GM21786 (cell line): ENCODE data around the gene TMEM50B.
"Not testable (repeated sequence)": the region's sequence is repeated elsewhere in the genome, so short reads cannot be mapped to it uniquely, and the experiment has no call there.

Experiments
- ATAC-seq: cut with Tn5 transposase; IDR thresholded peaks from one replicate; pipeline ENCODE4 v1.9.1; 2021; ENCODE audit not compliant: unreplicated experiment

TMEM50B gene

DNA sequence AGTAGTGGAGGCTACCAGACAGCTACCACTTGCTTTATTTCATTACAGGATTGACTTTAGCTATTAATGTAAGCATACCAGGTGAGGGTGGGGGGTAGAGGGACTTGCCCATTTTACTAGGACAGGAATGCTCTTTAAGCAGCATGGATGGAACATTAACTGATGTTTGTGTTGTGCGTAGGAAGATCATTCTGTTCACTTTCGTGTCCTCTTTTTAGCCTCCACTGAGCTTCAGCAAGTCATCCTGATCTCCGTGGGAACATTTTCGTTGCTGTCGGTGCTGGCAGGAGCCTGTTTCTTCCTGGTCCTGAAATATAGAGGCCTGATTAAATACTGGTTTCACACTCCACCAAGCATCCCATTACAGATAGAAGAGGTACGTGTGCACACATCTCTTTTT lies 47.3 kb downstream of the TMEM50B start:
- ATAC-seq = no peak

DNA sequence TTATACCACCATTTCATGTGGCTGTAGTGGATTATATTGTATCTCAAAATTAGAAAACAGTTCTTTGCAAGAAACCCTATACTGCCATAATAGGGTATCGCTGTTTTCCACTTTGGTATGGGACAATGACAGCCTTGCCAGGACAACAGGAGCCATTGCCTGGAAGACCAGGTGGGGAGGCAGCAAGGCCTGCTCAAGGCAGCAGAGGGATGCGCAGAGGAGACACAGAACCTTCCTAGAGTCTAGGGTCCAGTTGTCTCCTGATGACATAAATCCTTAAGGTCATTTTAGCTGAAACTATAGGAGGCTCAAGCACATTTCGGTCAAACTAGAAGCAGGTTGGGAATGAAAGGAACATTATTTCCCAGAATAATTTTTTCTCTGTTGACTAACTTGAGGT lies 48.9 kb downstream of the TMEM50B start:
- no peak for ATAC-seq

DNA sequence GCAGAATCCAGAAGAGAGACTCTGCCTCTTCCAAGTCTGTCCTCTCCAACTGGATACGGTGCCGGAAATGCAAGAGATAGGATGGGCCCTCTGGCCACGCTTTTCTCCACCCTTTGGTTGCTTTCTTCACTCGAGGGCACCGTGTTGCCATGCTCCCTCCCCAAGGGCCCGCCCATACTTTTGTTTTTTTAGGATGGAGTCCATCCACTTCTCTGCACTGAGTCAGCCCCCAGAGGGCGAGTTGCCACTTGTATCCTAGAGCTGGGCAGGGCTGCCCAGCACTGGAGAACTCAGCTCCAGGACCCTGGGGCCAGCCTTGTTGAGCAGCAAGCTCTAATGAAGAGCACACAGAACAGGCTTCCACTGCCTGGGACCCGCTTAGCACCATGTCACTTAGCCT lies 51.1 kb downstream of the TMEM50B start:
- ATAC-seq = no peak

DNA sequence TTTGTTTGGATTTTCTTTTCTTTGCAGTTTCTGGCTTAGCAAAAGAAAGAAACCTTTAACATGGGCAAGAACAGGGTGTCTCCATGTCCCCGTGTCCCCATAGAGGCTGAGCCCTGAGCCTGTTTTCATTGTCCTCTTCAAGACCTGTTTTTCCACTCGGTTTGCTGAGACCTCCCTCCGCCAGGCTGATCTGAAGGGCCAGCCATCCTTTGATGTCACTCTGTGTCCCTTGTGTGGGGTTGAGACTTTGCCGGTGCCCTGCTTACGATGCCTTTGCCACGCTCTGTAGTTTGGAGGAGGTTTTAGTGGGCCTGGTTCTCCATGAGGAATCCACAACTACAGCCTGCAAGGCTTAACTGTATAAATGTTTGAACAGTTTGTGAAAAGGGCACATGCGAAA lies 52.7 kb downstream of the TMEM50B start:
- ATAC-seq = no peak

DNA sequence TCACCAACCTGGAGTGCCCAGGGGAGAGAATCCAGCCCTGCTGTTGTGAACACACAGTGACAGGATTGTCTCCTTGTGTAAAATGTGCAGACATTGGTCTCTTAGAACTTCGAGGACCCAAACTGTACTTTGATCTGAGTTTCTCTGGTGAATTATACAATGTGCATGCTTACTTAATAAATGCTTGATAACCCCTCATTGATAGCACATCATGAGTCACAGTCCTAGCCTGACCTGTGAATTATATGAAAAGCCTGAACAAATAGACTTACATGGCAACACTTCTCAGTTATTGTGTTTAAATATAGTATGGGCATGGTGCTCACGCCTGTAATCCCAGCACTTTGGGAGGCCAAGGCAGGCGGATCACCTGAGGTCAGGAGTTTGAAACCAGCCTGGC lies 53.9 kb downstream of the TMEM50B start:
- no peak for ATAC-seq

DNA sequence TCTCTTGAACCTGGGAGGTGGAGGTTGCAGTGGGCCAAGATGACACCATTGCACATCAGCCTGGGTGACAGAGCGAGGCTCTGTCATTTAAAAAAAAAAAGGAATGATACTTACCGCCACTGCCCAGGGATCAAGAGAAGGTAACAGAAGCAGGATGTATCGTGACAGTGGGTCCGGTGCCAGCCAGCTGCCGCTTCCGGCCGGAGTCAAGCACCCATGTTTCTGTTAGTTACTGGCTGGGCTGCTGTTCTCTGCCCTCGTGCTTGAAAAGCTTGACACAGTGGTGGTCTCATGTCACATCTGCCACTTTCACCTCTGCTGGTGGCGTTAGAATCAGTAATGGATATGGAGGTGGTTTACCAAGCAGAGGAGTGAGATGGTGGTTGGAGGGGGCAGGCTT lies 55.6 kb downstream of the TMEM50B start:
- no peak for ATAC-seq

DNA sequence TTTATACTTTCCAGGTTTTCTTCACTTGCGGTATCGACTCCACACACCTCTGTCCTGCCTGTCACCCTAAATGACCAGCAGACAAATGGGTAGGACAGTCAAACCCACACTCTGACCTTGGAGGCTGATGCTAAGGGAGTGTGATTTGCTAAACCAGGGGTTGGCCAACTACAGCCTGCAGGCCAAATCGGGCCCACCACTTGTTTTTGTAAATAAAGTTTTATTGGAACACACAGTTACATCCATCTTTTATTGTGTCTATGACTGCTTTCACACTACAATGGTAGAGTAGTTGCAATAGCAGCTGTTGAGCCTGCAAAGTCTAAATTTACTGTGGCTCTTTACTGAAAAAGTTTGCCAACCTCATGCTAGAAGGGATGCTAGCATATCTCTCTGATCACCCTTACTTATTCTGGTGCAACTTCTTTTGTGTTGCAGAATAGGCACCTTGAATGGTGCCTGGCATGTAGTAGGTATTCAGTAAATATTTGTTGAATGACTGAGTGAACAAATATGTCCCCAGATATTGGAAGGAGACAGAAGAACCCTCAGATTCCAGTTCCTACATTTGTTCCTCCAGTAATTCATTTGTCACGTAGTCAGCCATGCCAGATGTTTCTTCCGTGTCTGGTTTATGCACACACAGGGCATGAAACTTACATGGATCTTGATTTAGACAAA lies 57.9 kb downstream of the TMEM50B start:
- ATAC-seq = no peak

DNA sequence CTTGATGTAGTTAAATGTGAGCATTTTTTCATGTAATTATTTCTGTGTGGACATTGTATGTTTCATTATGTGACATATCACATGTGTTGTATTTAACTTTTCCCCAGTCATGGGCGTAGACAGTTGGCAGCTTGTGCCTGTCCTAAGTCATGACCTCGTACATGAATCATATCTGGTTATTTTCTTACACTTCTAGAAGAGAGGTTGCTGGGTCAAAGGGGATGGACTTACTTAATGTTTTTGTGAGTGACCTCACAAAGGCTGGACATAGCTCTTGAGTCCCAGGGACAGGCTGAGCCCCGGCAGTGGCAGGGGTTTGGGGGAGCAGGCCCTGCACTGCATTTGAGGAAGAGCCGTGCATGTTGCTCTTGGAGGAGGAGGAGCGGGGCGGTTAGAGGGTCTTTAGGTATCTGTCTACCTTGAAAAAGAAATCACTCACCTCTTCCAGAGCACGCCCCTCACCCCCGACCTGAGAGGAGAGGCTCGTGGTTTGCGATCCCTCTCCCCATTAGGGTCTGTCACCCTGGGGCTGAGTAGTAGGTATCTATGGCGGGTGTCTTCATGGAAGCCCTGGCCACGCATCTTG lies 60.1 kb downstream of the TMEM50B start:
- ATAC-seq = no peak

DNA sequence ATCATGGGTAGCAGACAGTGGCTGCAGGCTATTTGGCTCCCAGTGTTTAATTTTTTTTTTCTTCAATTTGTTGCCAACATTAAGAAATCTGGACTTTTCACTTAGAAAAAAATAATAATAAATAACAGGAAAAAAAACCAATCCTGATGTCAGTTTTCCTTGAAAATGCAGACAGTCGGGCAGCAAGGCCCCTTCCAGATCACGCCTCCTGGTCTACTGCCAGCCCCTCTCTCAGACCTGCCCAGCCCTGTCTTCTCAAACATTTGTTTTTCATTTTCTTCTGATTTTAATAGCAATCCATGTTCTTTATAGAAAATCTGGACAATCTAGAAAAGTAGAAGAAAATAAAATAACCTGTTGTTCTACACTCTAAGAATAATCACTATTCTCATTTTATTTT lies 61.1 kb downstream of the TMEM50B start:
- no peak for ATAC-seq

DNA sequence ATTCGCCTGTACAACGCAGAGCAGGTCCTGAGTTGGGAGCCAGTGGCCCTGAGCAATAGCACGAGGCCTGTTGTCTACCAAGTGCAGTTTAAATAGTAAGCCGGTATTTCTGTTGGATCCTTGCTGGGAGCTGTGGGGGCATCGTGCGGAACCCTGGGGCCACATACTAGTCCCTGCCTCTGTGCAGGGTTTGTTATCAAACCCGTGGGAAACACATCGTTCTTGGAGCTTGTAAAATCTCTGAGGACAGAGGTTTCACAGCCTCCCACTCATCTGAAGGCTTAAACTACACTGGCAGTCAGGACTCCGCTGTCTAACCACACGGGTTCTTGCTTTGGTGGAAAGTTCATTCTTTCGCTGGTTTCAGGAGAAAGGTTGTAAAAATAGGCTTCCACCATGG lies 64.8 kb downstream of the TMEM50B start:
- ATAC-seq = no peak

DNA sequence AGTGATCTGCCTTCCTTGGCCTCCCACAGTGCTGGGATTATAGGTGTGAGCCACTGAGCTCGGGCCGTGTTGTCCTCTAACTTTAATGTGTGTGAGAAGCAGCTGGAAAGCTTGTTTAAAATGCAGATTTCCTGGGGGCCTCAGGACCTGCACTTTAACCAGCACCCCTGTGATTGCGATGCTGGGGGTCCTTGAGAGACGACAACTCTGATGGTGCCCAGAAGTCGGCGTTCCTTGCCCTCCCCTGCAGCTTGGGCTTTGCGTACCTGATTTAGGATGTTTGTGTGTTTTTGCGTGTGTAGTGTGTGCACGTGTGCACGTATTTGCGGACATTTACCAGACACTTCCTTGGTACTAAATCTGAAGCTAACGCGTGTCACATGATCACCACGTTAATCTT lies 65.7 kb downstream of the TMEM50B start:
- no peak for ATAC-seq

DNA sequence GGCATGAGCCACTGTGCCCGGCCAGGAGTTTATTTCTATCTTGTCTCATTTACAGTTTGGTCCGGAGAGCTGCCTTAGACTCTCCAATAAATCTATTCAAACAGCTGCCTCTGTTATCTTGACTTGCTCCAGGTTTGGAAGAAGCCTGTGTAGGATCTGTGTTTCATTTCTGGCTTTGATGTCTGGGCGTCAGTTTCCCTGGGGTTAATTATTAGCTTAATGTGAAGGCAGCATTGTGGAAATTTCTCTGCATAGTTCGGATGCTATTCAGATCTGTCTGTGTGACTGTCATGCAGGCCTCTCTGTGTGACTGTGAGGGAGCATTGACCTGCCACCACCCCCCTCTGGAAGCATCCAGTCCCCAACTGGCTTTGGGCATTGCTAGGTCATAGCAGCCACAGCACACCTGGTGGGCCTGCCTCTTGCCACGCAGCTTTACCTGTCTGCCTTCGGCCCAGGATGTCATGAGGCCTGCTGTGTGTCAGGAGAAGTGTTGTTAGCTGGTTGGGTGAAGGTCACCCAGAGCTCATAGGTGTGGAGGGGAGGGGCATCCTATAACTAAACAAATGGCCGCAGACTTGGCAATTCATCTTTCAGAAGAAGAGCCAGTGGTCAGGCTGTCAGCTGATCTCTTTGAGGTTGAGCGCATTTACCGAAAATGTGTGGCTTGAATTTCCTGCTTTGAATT lies 66.8 kb downstream of the TMEM50B start:
- ATAC-seq = no peak

DNA sequence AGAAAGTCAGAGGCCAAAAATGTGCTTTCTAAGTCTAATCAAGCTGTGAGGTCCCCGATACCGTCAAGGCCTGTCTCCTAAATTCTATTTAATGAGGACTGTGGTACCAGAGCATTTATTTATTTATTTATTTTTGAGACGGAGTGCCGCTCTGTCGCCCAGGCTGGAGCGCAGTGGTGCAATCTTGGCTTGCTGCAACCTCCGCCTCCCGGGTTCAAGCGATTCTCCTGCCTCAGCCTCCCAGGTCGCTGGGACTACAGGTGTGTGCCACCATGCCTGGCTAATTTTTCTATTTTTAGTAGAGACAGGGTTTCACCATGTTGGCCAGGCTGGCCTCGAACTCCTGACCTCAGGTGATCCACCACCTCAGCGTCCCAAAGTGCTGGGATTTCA lies 67.3 kb downstream of the TMEM50B start:
- not testable (repeated sequence) for ATAC-seq

DNA sequence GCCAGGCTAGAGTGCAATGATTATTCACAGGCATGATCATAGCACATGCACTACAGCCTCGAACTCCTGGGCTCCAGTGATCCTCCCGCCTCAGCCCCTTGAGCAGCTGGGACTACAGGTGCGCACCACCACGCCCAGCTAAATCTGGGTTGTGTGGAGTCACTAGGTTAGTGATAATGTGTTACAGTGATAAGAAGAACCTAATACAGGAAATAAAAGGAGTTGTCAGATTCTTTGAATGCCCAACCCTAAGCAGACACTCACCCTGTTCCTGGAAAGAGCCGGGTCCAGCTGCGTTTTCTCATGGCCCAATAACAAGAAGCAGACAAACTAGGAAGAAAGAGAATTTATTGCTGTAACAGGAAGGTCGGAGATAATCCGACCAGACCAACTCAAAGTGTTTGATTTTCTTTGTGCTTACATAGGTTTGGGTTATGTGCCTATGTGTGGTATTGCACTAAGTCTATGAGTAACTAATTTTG lies 67.8 kb downstream of the TMEM50B start:
- no peak for ATAC-seq

DNA sequence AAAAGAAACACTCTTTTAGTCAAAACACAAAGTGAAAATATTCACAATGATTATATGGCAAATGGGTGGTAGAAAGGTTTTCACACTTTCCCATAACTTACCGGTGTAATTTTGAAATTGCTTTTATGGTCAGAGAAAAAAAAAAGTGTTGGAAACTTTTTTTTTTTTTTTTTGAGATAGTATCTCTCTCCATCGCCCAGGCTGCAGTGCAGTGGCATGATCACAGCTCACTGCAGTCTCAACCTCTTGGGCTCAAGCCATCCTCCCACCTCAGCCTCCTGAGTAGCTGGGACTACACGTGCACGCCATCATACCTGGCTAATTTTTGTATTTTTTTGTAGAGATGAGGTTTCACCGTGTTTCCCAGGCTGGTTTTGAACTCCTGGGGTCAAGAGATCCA lies 73.3 kb downstream of the TMEM50B start:
- no peak for ATAC-seq

DNA sequence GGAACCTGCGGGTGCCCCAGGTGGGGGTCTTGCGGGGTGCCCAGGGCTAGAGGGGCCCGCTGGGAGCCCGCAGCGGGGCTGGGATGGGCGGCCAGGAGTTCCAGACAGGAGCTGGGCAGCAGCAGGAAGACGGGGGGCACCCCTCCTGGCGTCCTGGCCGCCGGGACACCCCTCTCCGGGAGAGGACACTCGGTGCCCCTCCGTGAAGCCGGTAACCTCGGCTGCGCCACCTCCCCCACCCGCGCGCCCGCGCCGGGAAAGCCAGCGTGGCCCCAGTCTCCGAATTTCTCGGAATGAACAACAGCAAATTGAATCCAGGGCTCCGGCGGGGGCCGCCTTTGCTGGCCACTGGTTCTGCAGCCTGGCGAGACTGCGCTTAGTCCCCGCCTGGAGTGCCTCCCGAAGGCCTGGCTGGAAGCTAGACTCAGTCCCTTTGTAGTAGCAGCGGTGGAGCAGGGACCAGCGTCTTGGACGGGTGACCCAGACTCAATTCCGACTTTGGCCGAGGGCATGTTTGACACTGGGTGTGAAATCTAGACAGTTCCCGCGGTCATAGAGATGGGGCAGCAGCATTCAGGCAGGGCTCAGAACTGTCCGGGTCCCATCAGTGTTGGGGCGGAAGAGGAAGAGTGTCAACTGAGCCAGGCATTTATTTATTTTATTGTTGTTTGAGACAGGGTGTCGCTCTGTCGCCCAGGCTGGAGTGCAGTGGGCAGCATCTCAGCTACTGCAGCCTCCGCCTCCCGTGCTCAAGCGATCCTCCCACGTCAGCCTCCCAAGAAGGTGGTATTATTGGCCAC lies 75.8 kb downstream of the TMEM50B start:
- ATAC-seq = no peak

DNA sequence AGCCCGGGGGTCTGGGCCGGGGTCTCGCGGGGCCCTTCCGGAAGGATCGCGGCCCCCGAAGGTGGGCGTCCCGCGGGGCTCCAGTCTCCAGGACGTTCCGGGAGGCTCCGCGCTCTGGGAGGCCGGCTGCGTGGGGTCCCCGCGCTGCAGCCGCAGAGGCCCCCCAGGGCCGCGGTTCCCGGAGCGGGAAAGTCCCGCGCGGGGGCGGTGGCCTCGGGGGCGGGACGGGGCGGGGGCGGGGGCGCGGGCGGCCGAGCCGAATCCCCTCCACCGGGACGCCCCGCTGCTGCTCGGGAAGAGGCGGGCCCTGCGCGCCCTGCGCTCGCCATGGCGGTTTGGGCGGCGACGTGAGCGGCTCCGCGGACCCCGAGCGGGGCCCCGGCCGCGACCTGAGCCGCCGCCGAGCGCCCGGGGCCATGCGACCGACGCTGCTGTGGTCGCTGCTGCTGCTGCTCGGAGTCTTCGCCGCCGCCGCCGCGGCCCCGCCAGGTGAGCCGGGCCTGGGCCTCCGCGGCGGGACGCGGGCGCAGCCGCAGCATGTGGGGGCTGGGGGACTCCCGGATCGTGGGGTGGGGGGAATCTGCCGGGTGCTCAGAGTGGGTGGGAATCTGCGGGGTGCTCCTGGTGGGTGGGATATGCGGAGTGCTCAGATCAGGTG lies 76.5 kb downstream of the TMEM50B start, which contains the start of gene IFNGR2:
TSS of gene IFNGR2 (plus strand) at position 286 of the 658 bp plus-strand sequence. CDS start at position 417, 131 bp downstream.
- no peak for ATAC-seq

DNA sequence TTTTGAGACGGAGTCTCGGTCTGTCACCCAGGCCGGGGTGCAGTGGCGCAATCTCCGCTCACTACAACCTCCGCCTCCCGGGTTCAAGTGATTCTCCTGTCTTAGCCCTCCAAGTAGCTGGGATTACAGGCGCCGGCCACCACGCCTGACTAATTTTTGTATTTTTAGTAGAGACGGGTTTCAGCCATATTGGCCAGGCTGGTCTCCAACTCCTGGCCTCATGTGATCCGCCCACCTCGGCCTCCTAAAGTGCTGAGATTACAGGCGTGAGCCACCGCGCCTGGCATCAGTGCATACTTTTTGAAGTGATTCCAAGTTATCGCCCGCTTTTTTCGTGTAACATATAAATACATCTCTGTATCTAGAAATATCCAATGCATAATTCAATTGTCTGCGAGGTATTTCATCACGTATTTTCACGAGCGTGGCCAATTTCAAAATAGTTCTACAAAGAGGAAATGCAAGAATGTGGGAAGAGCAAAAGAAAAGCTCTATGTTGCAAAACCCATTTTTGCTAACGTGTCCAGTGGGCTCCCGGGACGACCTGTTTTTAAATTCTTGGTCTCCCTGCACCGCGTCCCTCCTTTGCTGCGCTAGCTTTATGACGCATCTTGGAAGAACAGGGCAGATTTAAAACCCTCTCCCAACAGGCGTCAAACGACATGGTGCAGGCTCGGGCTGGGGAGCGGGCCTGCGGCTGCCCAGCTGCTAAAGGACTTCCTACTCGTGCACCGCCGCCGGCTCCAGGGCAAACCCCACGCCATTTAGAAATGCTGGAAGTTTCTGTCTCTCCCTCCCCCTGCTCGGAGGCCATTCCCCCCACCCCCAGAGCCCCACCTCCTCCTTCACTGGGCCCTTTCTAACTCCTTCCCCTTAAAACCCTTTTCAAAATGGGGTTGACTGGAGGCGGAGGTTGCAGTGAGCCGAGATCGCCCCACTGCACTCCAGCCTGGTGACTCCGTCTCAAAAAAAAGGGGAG lies 77.5 kb downstream of the TMEM50B start:
- no peak for ATAC-seq

DNA sequence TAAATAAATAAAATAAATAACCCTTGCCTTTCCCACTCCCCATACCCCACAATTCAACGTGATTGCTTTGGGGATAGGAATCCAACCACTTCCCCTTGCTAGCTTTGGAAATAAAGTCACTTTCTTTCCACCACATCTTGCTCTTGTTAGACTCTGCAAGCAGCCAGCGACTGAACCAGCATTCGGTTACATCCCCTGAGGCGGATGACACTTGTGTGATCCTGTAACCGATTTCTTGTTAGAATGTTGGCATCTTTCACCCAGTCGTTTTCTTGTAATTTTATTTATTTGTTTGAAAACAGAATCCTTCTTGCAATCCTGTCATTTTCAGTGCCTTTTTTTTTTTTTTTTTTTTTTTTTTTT lies 78.2 kb downstream of the TMEM50B start:
- ATAC-seq = no peak
